ENCODE results near the gene ATAD3B. TPM values are rescaled to one million over a fixed set of nuclear protein-coding genes. Genes with fewer than 3 reads are reported as not detected.
"Not testable (repeated sequence)": the region's sequence is repeated elsewhere in the genome, so short reads cannot be mapped to it uniquely, and the experiment has no call there.

The ATAD3B gene
- polyA plus RNA-seq, 1 donor (not counting 4 experiments of a cell fraction or from before 2014, with no cell fraction given), result 20.6 TPM

DNA sequence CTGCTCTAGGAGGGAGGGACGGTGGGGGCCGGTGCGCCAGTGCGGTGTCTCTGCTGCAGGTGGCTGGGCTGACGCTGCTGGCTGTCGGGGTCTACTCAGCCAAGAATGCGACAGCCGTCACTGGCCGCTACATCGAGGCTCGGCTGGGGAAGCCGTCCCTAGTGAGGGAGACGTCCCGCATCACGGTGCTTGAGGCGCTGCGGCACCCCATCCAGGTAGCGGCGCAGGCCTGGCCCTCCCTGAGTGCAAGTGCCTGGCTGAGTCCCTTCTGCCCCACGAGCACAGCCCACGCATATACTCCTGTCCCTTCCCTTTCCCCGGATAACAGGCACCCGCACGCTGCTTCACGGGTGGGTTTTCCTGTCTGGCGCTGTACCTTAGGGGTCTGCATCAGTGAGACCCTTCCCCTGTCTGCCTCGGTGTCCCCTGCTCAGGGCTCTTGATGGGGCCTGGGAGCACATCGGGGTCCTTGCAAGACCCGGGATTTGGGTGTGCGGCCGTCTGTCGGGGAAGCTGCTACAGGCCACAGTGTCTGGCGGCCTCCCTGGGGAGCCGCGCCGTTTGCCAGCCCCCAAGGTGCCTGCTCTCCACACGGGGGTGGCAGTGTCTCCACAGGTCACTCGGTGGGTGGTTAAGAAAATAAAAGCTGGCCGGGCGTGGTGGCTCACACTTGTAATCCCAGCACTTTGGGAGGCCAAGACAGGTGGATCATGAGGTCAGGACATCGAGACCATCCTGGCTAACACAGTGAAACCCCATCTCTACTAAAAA is 17.1 kb upstream of the ATAD3B start:
- FAIRE-seq; dilution Hi-C loops (cut with MboI; ENCODE audit: extremely low pct_ligation_motif_present, low sequenced_read_pairs); H3K9ac ChIP-seq (ENCODE audit: control insufficient read depth, extremely low read depth, insufficient read depth, low read length): not testable (repeated sequence)

DNA sequence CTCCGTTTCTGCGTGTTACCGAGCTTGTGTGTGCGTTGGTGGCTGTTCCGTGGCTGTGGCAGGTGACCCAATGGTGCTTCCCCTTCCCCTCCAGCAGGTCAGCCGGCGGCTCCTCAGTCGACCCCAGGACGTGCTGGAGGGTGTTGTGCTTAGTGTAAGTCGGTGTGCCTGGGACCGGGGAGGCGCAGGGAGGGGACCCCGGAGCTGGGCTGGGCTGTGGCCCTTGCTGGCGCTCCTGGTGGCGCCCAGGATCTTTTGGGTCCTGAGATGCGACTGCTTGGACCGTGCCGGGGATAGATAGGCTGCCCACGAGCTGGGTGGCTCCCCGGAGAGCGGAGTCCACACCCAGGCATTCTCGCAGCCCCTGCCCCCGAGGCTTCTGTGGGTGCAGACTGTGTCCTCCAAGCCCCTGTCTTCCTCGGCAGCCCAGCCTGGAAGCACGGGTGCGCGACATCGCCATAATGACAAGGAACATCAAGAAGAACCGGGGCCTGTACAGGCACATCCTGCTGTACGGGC is 16.1 kb upstream of the ATAD3B start:
- H3K4me2 ChIP-seq (ENCODE audit: control insufficient read depth, extremely low read depth, insufficient read depth, low read depth, low read length), result no peak overlapping the region
- TF ChIP-seq, protein P1, sequence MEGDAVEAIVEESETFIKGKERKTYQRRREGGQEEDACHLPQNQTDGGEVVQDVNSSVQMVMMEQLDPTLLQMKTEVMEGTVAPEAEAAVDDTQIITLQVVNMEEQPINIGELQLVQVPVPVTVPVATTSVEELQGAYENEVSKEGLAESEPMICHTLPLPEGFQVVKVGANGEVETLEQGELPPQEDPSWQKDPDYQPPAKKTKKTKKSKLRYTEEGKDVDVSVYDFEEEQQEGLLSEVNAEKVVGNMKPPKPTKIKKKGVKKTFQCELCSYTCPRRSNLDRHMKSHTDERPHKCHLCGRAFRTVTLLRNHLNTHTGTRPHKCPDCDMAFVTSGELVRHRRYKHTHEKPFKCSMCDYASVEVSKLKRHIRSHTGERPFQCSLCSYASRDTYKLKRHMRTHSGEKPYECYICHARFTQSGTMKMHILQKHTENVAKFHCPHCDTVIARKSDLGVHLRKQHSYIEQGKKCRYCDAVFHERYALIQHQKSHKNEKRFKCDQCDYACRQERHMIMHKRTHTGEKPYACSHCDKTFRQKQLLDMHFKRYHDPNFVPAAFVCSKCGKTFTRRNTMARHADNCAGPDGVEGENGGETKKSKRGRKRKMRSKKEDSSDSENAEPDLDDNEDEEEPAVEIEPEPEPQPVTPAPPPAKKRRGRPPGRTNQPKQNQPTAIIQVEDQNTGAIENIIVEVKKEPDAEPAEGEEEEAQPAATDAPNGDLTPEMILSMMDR (optimal IDR thresholded peaks at IDR 0.05 in 1 of 3, IDR thresholded peaks at IDR 0.05 in 1 of 3, conservative IDR thresholded peaks at IDR 0.05 in 1 of 3; ENCODE audit: extremely low read depth in 1 of 3, insufficient read depth in 2 of 3, low read length in 3 of 3), result no peak
- TF ChIP-seq EZH2 (IDR thresholded peaks at IDR 0.05; ENCODE audit: low read length), result no peak
- H3K27ac ChIP-seq (ENCODE audit: control insufficient read depth, insufficient read depth, low read length), result no peak overlapping the region
- dilution Hi-C loops (cut with MboI; ENCODE audit: extremely low pct_ligation_motif_present, low sequenced_read_pairs), result no loop called here
- H3K36me3 ChIP-seq (ENCODE audit: control insufficient read depth in 2 of 2, extremely low read depth in 1 of 2, insufficient read depth in 2 of 2, low read length in 2 of 2), result no peaks in the 10 kb centered on the region
- no peaks in the 10 kb centered on the region for H3K9me1 ChIP-seq (ENCODE audit: control insufficient read depth, extremely low read depth, insufficient read depth, low read length)
- H2AFZ ChIP-seq (ENCODE audit: control insufficient read depth, low read length), result no peak overlapping the region
- H3K4me3 ChIP-seq (ENCODE audit: control insufficient read depth in 2 of 3, extremely low read depth in 1 of 3, insufficient read depth in 2 of 3, low read depth in 1 of 3, low read length in 3 of 3), result no peak overlapping the region
- FAIRE-seq, result no peak
- no peak for DNase-seq (ENCODE audit: low read depth, low spot score)
- no peaks in the 10 kb centered on the region for H4K20me1 ChIP-seq (ENCODE audit: control insufficient read depth, extremely low read depth, insufficient read depth, low read length)
- peaks cover 7% of the 10 kb centered on the region for H3K27me3 ChIP-seq (ENCODE audit: control insufficient read depth, extremely low read depth, insufficient read depth, low read length)
- no peak overlapping the region for H3K9ac ChIP-seq (ENCODE audit: control insufficient read depth, extremely low read depth, insufficient read depth, low read length)
- H3K9me3 ChIP-seq (ENCODE audit: control insufficient read depth, low read depth, low read length), result no peaks in the 10 kb centered on the region
- no peaks in the 10 kb centered on the region for H3K4me1 ChIP-seq (ENCODE audit: control insufficient read depth, extremely low read depth, insufficient read depth, low read length)
- no peaks in the 10 kb centered on the region for H3K79me2 ChIP-seq (ENCODE audit: control insufficient read depth, insufficient read depth, low read length)

More for the DNA sequence above, 17.1 kb upstream of the ATAD3B start:
- not testable (repeated sequence) for H3K79me2 ChIP-seq (ENCODE audit: control insufficient read depth, insufficient read depth, low read length); H3K36me3 ChIP-seq (ENCODE audit: control insufficient read depth in 2 of 2, extremely low read depth in 1 of 2, insufficient read depth in 2 of 2, low read length in 2 of 2); H2AFZ ChIP-seq (ENCODE audit: control insufficient read depth, low read length); H3K27me3 ChIP-seq (ENCODE audit: control insufficient read depth, extremely low read depth, insufficient read depth, low read length); H3K4me1 ChIP-seq (ENCODE audit: control insufficient read depth, extremely low read depth, insufficient read depth, low read length); H3K27ac ChIP-seq (ENCODE audit: control insufficient read depth, insufficient read depth, low read length); H4K20me1 ChIP-seq (ENCODE audit: control insufficient read depth, extremely low read depth, insufficient read depth, low read length); H3K4me3 ChIP-seq (ENCODE audit: control insufficient read depth in 2 of 3, extremely low read depth in 1 of 3, insufficient read depth in 2 of 3, low read depth in 1 of 3, low read length in 3 of 3); DNase-seq (ENCODE audit: low read depth, low spot score); H3K9me1 ChIP-seq (ENCODE audit: control insufficient read depth, extremely low read depth, insufficient read depth, low read length); H3K9me3 ChIP-seq (ENCODE audit: control insufficient read depth, low read depth, low read length); H3K4me2 ChIP-seq (ENCODE audit: control insufficient read depth, extremely low read depth, insufficient read depth, low read depth, low read length)

DNA sequence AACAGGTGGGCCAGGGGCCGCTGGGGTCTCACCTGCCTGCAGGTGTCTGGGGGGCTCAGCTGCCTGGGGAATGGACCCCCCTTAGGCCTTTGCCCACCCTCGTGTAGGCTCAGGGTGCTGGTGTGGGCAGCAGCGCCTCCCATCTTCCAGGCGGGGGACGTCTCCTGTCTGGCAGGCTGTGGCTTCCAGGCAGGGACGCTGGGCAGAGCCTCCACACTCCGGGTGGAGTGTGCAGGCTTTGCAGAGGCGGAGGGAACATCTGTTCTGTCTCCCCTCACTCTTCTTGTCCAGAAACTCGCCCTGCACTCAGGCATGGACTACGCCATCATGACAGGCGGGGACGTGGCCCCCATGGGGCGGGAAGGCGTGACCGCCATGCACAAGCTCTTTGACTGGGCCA is 15.6 kb upstream of the ATAD3B start:
- H3K9ac ChIP-seq (ENCODE audit: control insufficient read depth, extremely low read depth, insufficient read depth, low read length); H3K4me3 ChIP-seq (ENCODE audit: control insufficient read depth in 2 of 3, extremely low read depth in 1 of 3, insufficient read depth in 2 of 3, low read depth in 1 of 3, low read length in 3 of 3); FAIRE-seq; H3K79me2 ChIP-seq (ENCODE audit: control insufficient read depth, insufficient read depth, low read length); H3K4me2 ChIP-seq (ENCODE audit: control insufficient read depth, extremely low read depth, insufficient read depth, low read depth, low read length); H3K36me3 ChIP-seq (ENCODE audit: control insufficient read depth in 2 of 2, extremely low read depth in 1 of 2, insufficient read depth in 2 of 2, low read length in 2 of 2); H3K9me3 ChIP-seq (ENCODE audit: control insufficient read depth, low read depth, low read length); H3K27ac ChIP-seq (ENCODE audit: control insufficient read depth, insufficient read depth, low read length); H3K9me1 ChIP-seq (ENCODE audit: control insufficient read depth, extremely low read depth, insufficient read depth, low read length); H3K4me1 ChIP-seq (ENCODE audit: control insufficient read depth, extremely low read depth, insufficient read depth, low read length); H2AFZ ChIP-seq (ENCODE audit: control insufficient read depth, low read length); H4K20me1 ChIP-seq (ENCODE audit: control insufficient read depth, extremely low read depth, insufficient read depth, low read length); dilution Hi-C loops (cut with MboI; ENCODE audit: extremely low pct_ligation_motif_present, low sequenced_read_pairs); H3K27me3 ChIP-seq (ENCODE audit: control insufficient read depth, extremely low read depth, insufficient read depth, low read length); DNase-seq (ENCODE audit: low read depth, low spot score): not testable (repeated sequence)

DNA sequence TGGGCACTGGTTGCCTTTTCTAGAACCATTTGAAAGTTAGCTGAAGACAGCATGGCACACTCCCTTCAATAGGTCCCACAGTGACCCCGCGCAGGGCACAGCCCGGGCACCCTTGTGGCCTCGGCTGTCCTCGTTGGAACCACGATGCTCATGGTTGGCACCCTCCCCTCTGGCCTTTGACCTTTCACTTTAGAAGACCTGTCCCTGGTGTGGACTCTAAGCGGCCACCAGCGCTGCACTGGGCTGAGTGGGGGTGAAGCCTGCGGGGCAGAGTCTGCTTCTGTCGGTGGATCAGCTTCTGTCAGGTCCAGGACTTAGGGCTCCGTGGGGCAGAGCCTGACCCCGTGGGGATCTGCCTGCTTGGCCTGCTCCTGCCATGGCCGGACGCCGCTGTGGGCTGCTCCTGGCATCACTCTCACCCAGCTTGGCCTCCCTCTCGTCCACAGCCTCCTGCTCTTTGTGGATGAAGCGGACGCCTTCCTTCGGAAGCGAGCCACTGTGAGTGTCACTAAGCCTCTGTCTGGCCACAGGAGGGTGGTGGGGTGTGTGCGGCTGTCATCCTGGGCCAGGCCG is 14.8 kb upstream of the ATAD3B start:
- H3K9me1 ChIP-seq (ENCODE audit: control insufficient read depth, extremely low read depth, insufficient read depth, low read length); H3K27me3 ChIP-seq (ENCODE audit: control insufficient read depth, extremely low read depth, insufficient read depth, low read length); H3K27ac ChIP-seq (ENCODE audit: control insufficient read depth, insufficient read depth, low read length); H3K9me3 ChIP-seq (ENCODE audit: control insufficient read depth, low read depth, low read length); DNase-seq (ENCODE audit: low read depth, low spot score); H4K20me1 ChIP-seq (ENCODE audit: control insufficient read depth, extremely low read depth, insufficient read depth, low read length); FAIRE-seq; dilution Hi-C loops (cut with MboI; ENCODE audit: extremely low pct_ligation_motif_present, low sequenced_read_pairs); H3K9ac ChIP-seq (ENCODE audit: control insufficient read depth, extremely low read depth, insufficient read depth, low read length); H3K36me3 ChIP-seq (ENCODE audit: control insufficient read depth in 2 of 2, extremely low read depth in 1 of 2, insufficient read depth in 2 of 2, low read length in 2 of 2); H3K4me3 ChIP-seq (ENCODE audit: control insufficient read depth in 2 of 3, extremely low read depth in 1 of 3, insufficient read depth in 2 of 3, low read depth in 1 of 3, low read length in 3 of 3); H3K79me2 ChIP-seq (ENCODE audit: control insufficient read depth, insufficient read depth, low read length); H3K4me2 ChIP-seq (ENCODE audit: control insufficient read depth, extremely low read depth, insufficient read depth, low read depth, low read length); H3K4me1 ChIP-seq (ENCODE audit: control insufficient read depth, extremely low read depth, insufficient read depth, low read length); H2AFZ ChIP-seq (ENCODE audit: control insufficient read depth, low read length): not testable (repeated sequence)
